NCI-H2196 (cell line): ENCODE measurements around the gene CDC42SE2.

Experiments used
- DNase-seq: peaks from one replicate; lab custom pipeline; 2025; ENCODE audit not compliant: unreplicated experiment; lab: John Stamatoyannopoulos, UW

The CDC42SE2 gene

GRCh38 chr5:131426011-131426410, 162.2 kb downstream of the CDC42SE2 start:
- no peak for DNase-seq

GRCh38 chr5:131430794-131431193, 166.9 kb downstream of the CDC42SE2 start:
- DNase-seq, result no peak

- no peak for DNase-seq
Observed at GRCh38 chr5:131431794-131432193, 167.9 kb downstream of the CDC42SE2 start.

DNA sequence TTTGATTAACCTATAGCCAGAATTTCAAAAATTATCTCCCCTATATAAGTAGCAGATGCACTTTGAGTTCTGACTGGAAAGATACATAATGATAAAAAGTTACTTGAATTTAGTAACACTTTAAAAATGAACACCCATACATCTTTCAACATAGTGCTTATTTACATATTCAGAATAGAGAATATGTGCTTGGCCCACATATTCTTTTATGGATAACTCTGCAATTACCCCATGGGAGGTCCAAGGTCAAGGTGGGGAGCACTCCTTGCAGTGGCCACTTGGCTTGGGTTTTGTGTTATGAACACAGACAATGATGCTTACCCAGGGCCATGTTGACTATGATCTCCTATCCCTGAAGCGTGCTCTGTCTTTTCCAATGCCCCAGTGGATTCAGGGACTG, 169.3 kb downstream of the CDC42SE2 start:
- DNase-seq, result no peak

DNA sequence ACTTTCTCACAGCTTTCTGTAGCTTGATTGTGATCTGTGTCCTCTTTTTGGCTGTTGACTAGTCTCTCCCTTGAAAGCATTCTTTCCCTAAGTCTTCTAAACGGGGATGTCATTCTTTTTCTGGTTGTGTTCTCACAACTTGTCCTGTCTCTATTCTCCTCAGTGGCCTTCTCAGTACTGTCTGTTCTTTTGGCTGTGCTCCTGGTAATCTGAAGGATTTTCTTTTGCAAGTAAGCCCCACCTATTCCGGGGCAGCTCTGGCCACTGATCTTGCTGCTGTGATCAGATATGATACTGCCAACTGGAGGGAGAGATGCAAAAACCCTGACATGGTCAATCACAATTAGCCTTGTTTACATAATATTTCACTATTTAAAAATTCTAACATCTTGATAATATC, 172.2 kb downstream of the CDC42SE2 start:
- DNase-seq, result no peak

- no peak for DNase-seq
Observed at GRCh38 chr5:131441184-131441583, 177.3 kb downstream of the CDC42SE2 start.
